GM23338 (cell line): ENCODE data around the gene AGTRAP. TPM values are rescaled to one million over a fixed set of nuclear protein-coding genes. Genes with fewer than 3 reads are reported as not detected.

ENCODE experiments used
- ATAC-seq: fragments of 200-7000 bp; cut with Tn5 transposase; 3 replicates; pipeline ENCODE4 v1.9.1; 2020
- DNase-seq: peaks from one replicate; pipeline ENCODE4 v3.0.0-alpha.2; 2015; ENCODE audit warnings: low spot score
- H2AFZ ChIP-seq: fragments of 200-600 bp; sonication (generic); 2 replicates; pipeline ENCODE4 v1.8.0; 2016; ENCODE audit warnings: antibody characterized with exemption, mild to moderate bottlenecking, moderate library complexity
- H3F3A ChIP-seq: fragments of 200-600 bp; sonication (generic); replicated peaks from 2 replicates; pipeline ENCODE4 v1.8.0; 2017; ENCODE audit warnings: antibody characterized with exemption, mixed run types, low read depth
- H3K27ac ChIP-seq: fragments of 200-600 bp; sonication (generic); 2 replicates; pipeline ENCODE4 v1.6.1; 2016; ENCODE audit warnings: low read depth
- H3K27me3 ChIP-seq: fragments of 200-600 bp; sonication (generic); 2 replicates; pipeline ENCODE4 v1.8.0; 2016; ENCODE audit warnings: mild to moderate bottlenecking, mixed run types, moderate library complexity; ENCODE audit not compliant: insufficient read depth
- H3K36me3 ChIP-seq: fragments of 200-600 bp; sonication (generic); 2 replicates; pipeline ENCODE4 v1.8.0; 2016; ENCODE audit warnings: mild to moderate bottlenecking; ENCODE audit not compliant: insufficient read depth
- H3K4me1 ChIP-seq: fragments of 200-600 bp; sonication (generic); 2 replicates; pipeline ENCODE4 v1.8.0; 2016; ENCODE audit warnings: mild to moderate bottlenecking, moderate library complexity; ENCODE audit not compliant: insufficient read depth
- H3K4me2 ChIP-seq: fragments of 200-600 bp; sonication (generic); 2 replicates; pipeline ENCODE4 v1.7.1; 2017; ENCODE audit warnings: mixed run types
- H3K4me3 ChIP-seq: fragments of 200-600 bp; sonication (generic); 2 replicates; pipeline ENCODE4 v1.6.1; 2016; ENCODE audit warnings: mixed run types
- H3K79me2 ChIP-seq: fragments of 200-600 bp; sonication (generic); replicated peaks from 2 replicates; pipeline ENCODE4 v1.8.0; 2017; ENCODE audit warnings: mild to moderate bottlenecking; ENCODE audit not compliant: insufficient read depth
- H3K9me2 ChIP-seq: fragments of 200-600 bp; sonication (generic); 2 replicates; pipeline ENCODE4 v1.8.0; 2017; ENCODE audit not compliant: insufficient read depth
- H4K20me1 ChIP-seq: fragments of 200-600 bp; sonication (generic); replicated peaks from 2 replicates; pipeline ENCODE4 v1.8.0; 2017; ENCODE audit warnings: mild to moderate bottlenecking; ENCODE audit not compliant: insufficient read depth
- H3K27ac Mint-ChIP-seq: 2 replicates; pipeline ENCODE4 v1.8.0; 2020; ENCODE audit warnings: inconsistent platforms, mild to moderate bottlenecking, moderate library complexity, mixed read lengths
- H3K27me3 Mint-ChIP-seq: 3 replicates; pipeline ENCODE4 v1.8.0; 2022; ENCODE audit warnings: low read depth, mild to moderate bottlenecking, moderate library complexity, mixed read lengths, inconsistent platforms; ENCODE audit not compliant: insufficient read depth, poor library complexity
- H3K36me3 Mint-ChIP-seq: 3 replicates; pipeline ENCODE4 v1.8.0; 2021; ENCODE audit warnings: low read depth, mild to moderate bottlenecking, inconsistent platforms, moderate library complexity, mixed read lengths
- H3K4me1 Mint-ChIP-seq: 3 replicates; pipeline ENCODE4 v1.8.0; 2020; ENCODE audit warnings: mild to moderate bottlenecking, inconsistent platforms, mixed read lengths
- H3K4me3 Mint-ChIP-seq: 3 replicates; pipeline ENCODE4 v1.8.0; 2021; ENCODE audit warnings: moderate library complexity, mild to moderate bottlenecking, inconsistent platforms, mixed read lengths
- H3K9me3 Mint-ChIP-seq: 3 replicates; pipeline ENCODE4 v1.8.0; 2020; ENCODE audit warnings: moderate library complexity, mild to moderate bottlenecking, inconsistent platforms, mixed read lengths
- CREB1 ChIP-seq: fragments of 250-450 bp; sonication (Bioruptor Pico); IDR thresholded peaks from 2 replicates; pipeline ENCODE4 v1.5.0; 2020; ENCODE audit warnings: low read depth, mild to moderate bottlenecking, moderate library complexity
- CTCF ChIP-seq, 2 experiments: fragments of 200-600 bp in 1 of 2; sonication (generic) in 1 of 2; conservative IDR thresholded peaks; 2 replicates each; pipeline versions ENCODE4 v1.5.1 to v1.6.1; 2016 to 2017; ENCODE audit warnings: antibody characterized with exemption in 2 of 2, low read depth in 2 of 2, mild to moderate bottlenecking in 2 of 2, moderate library complexity in 1 of 2
- EZH2phosphoT487 ChIP-seq: fragments of 200-600 bp; sonication (generic); IDR thresholded peaks from one replicate; pipeline ENCODE4 v1.8.1; 2018; ENCODE audit warnings: antibody characterized with exemption; ENCODE audit not compliant: unreplicated experiment
- NANOG ChIP-seq: IDR thresholded peaks from 2 replicates; pipeline ENCODE4 v1.6.1; 2016; ENCODE audit warnings: antibody characterized with exemption, borderline replicate concordance
- POLR2AphosphoS5 ChIP-seq: IDR thresholded peaks from 2 replicates; pipeline ENCODE4 v1.6.1; 2016; ENCODE audit warnings: antibody characterized with exemption, low read depth
- STAT1 ChIP-seq: IDR thresholded peaks from one replicate; pipeline ENCODE4 v1.6.1; 2016; ENCODE audit warnings: antibody characterized with exemption; ENCODE audit not compliant: unreplicated experiment
- ZNF114 ChIP-seq: fragments of 250-450 bp; sonication (Bioruptor Pico); IDR thresholded peaks from 2 replicates; pipeline ENCODE4 v1.5.0; 2020; ENCODE audit warnings: mild to moderate bottlenecking, moderate library complexity
- ZNF331 ChIP-seq: fragments of 250-450 bp; sonication (Bioruptor Pico); IDR thresholded peaks from 2 replicates; pipeline ENCODE4 v1.5.0; 2020; ENCODE audit warnings: low read depth, mild to moderate bottlenecking, moderate library complexity
- ZNF462 ChIP-seq: fragments of 250-450 bp; sonication (Bioruptor Pico); IDR thresholded peaks from 2 replicates; pipeline ENCODE4 v1.5.0; 2020; ENCODE audit warnings: mild to moderate bottlenecking, moderate library complexity
- polyA plus RNA-seq: library from polyadenylated mRNA; unstranded; fragments of >200 nt; fragmentation: Nextera tagmentation; extraction: Ambion mirVana; gene quantifications from 2 replicates; pipeline ENCODE4 v1.2.1, GENCODE V29; 2016
- total RNA-seq: library from RNA; depleted of rRNA; stranded (reverse); fragments of >200 nt; shearing (Covaris generic); gene quantifications from 2 replicates; pipeline ENCODE4 v1.2.3, GENCODE V29; 2014

Gene AGTRAP
- total and polyA plus RNA-seq, 2 experiments from 2014 or later = 79.4 to 102 TPM

DNA sequence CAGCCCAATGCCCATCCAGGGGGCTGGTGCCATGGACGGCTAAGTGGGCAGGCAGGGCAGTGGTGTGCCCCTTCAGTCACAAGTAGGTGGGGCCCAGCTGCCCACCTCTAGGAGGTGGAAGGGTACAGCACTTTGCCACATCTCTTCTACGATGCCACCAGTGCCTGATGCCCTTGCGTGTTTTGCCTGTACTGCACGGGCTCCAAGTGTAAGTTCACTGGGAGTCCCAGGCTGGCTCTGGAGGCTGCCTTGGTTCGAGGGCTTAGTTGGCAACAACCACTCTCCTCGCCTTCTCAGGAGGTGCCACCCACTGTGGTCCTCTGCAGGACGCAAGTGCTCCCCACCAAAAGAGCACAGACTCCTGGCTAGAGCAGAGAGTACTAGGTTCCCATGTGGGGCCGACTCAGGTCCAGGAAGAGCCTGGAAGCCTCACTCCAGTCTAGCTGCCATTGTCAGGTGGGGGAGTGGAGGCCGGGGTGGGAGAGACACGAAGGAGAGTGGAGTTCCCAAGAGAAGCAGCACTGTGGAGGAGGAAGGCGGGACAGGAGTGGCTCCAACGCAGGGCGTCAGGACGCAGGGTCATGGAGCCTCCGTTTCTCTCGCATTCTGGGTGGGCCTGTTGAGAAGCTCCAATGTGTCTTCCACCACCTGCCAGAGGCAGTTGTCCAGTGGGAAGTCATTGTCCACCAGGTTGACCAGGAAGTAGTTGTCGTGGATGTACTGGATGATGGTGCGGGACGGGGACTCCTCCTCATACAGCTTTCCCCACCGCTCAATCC lies 54.4 kb downstream of the AGTRAP start:
- Histone ChIP-seq H3K27ac (no peak overlapping the region), H3K4me3 (no peak overlapping the region), H4K20me1 (no peaks in the 10 kb centered on the region), H3K4me1 (peaks cover 31% of the 10 kb centered on the region), H3K27me3 (no peaks in the 10 kb centered on the region), H3F3A (peaks cover 18% of the 10 kb centered on the region), H3K36me3 (no peaks in the 10 kb centered on the region), H3K9me2 (no peaks in the 10 kb centered on the region), H2AFZ (no peak overlapping the region), H3K4me2 (no peak overlapping the region), H3K79me2 (no peaks in the 10 kb centered on the region)
- ATAC-seq (no peak), DNase-seq (no peak)
- Mint-ChIP-seq H3K36me3 (peaks cover 14% of the 10 kb centered on the region), H3K9me3 (no peaks in the 10 kb centered on the region), H3K4me1 (peaks cover 29% of the 10 kb centered on the region), H3K27me3 (peaks cover 9% of the 10 kb centered on the region), H3K27ac (no peak overlapping the region), H3K4me3 (no peak overlapping the region)
- TF ChIP-seq ZNF114 (CRISPR knock-in tag) = no peak

- no peak overlapping the region for H3K27ac Mint-ChIP-seq
- H3K4me3 Mint-ChIP-seq = no peak overlapping the region
- peaks cover 22% of the 10 kb centered on the region for H3K36me3 Mint-ChIP-seq
- Histone ChIP-seq H2AFZ (no peak overlapping the region), H3K36me3 (no peaks in the 10 kb centered on the region), H3K9me2 (no peaks in the 10 kb centered on the region), H3K27me3 (no peaks in the 10 kb centered on the region), H3K4me3 (no peak overlapping the region), H4K20me1 (no peaks in the 10 kb centered on the region), H3K27ac (no peak overlapping the region), H3K4me1 (peaks cover 26% of the 10 kb centered on the region), H3K4me2 (no peak overlapping the region), H3K79me2 (no peaks in the 10 kb centered on the region), H3F3A (peaks cover 10% of the 10 kb centered on the region)
- DNase-seq = no peak
- H3K4me1 Mint-ChIP-seq = peaks cover 21% of the 10 kb centered on the region
- TF ChIP-seq POLR2AphosphoS5 (no peak), STAT1 (no peak), ZNF462 (CRISPR knock-in tag) (no peak), CREB1 (no peak), CTCF (conservative IDR thresholded peaks at IDR 0.05; ENCODE audit: low read depth in 2 of 2) (no peak), EZH2phosphoT487 (no peak), ZNF331 (CRISPR knock-in tag) (no peak), NANOG (no peak)
- no peaks in the 10 kb centered on the region for H3K9me3 Mint-ChIP-seq
- no peak for ATAC-seq
- H3K27me3 Mint-ChIP-seq = peaks cover 9% of the 10 kb centered on the region
Observed at GRCh38 chr1:11790880-11791715, 55.2 kb downstream of the AGTRAP start.
